LoVo (cell line): Measurements from ENCODE around the gene PCDHGB4.
"Not testable (repeated sequence)": the region's sequence is repeated elsewhere in the genome, so short reads cannot be mapped to it uniquely, and the experiment has no call there.

Experiments used
- DNase-seq: peaks from one replicate; pipeline ENCODE4 v3.0.0-alpha.2; 2016; ENCODE audit warnings: low spot score

PCDHGB4 gene

GRCh38 chr5:141398608-141399007 lies 11.1 kb downstream of the PCDHGB4 start:
- no peak for DNase-seq

GRCh38 chr5:141399555-141400258 lies 12.2 kb downstream of the PCDHGB4 start:
- DNase-seq = no peak

- DNase-seq = peak; percentile 29
These were observed 15.2 kb downstream of the PCDHGB4 start, which contains the start of gene PCDHGA9 for GRCh38 chr5:141402553-141403243. TSS of gene PCDHGA9 (plus strand) at chr5:141402778. CDS start at chr5:141402953, 175 bp downstream.

GRCh38 chr5:141403387-141403786 lies 15.9 kb downstream of the PCDHGB4 start:
- no peak for DNase-seq

GRCh38 chr5:141407790-141408505 lies 20.4 kb downstream of the PCDHGB4 start, which contains the start of gene PCDHGB6:
TSS of gene PCDHGB6 (plus strand) at chr5:141408021. CDS start at chr5:141408203, 182 bp downstream.
- DNase-seq = peak; percentile 25

GRCh38 chr5:141409598-141410306 lies 22.3 kb downstream of the PCDHGB4 start:
- DNase-seq = no peak

- no peak for DNase-seq
These were observed 24.1 kb downstream of the PCDHGB4 start for GRCh38 chr5:141411575-141411974.

- DNase-seq = peak; percentile 71
These were observed 25.5 kb downstream of the PCDHGB4 start, which contains the start of gene PCDHGA10 for GRCh38 chr5:141412854-141413539. TSS of gene PCDHGA10 (plus strand) at chr5:141412987. CDS start at chr5:141413176, 189 bp downstream.

GRCh38 chr5:141413540-141414069 lies 26.1 kb downstream of the PCDHGB4 start:
- DNase-seq = no peak

GRCh38 chr5:141414548-141415274 lies 27.2 kb downstream of the PCDHGB4 start:
- not testable (repeated sequence) for DNase-seq

- not testable (repeated sequence) for DNase-seq
These were observed 27.7 kb downstream of the PCDHGB4 start for GRCh38 chr5:141415275-141415618.

GRCh38 chr5:141417494-141418172 lies 30.1 kb downstream of the PCDHGB4 start, which contains the start of gene PCDHGB7:
TSS of gene PCDHGB7 (plus strand) at chr5:141417677. CDS start at chr5:141417860, 183 bp downstream.
- peak; percentile 48 for DNase-seq

GRCh38 chr5:141419074-141419880 lies 31.8 kb downstream of the PCDHGB4 start:
- DNase-seq = no peak

- no peak for DNase-seq
These were observed 33.5 kb downstream of the PCDHGB4 start, which contains the start of gene PCDHGA11 for GRCh38 chr5:141420855-141421488. TSS of gene PCDHGA11 (plus strand) at chr5:141421051. CDS start at chr5:141421228, 177 bp downstream.

- no peak for DNase-seq
These were observed 34.0 kb downstream of the PCDHGB4 start for GRCh38 chr5:141421489-141421855.

- no peak for DNase-seq
These were observed 35.3 kb downstream of the PCDHGB4 start for GRCh38 chr5:141422742-141423291.

- DNase-seq = no peak
These were observed 40.4 kb downstream of the PCDHGB4 start for GRCh38 chr5:141427783-141428426.
